ENCODE results near the gene RPL10A.

The RPL10A gene

GRCh38 chr6:35471836-35472345 lies 3.7 kb downstream of the RPL10A start:
- CTCF ChIA-PET: interaction anchor here (0.8 to 2.0 kb wide), 7 partner anchors 9 to 265 kb away, joined by 3 to 10 read pairs (median 5); partner anchors contain the start of gene ARMC12
- DNase-seq (ENCODE audit: low read depth, low spot score): no peak
- POLR2A ChIA-PET: interaction anchor here (0.9 to 2.8 kb wide), 8 partner anchors 9 to 213 kb away, joined by 3 to 22 read pairs (median 8); partner anchors contain the start of genes FANCE, TEAD3 and ZNF76
- no peak overlapping the region; the same call in 1 of the 2 replicates for H3K4me3 ChIP-seq (ENCODE audit: low read depth, low read length)
- TF ChIP-seq CTCF (IDR thresholded peaks at IDR 0.05; ENCODE audit: insufficient read depth, low read length, missing control alignments): no peak

- CTCF ChIA-PET: interaction anchor here (1.1 to 1.4 kb wide), 3 partner anchors 9 to 263 kb away, joined by 4 to 6 read pairs (median 6); partner anchors contain the start of gene ARMC12
- H3K4me3 ChIP-seq (ENCODE audit: low read depth, low read length): no peak overlapping the region
- TF ChIP-seq CTCF (IDR thresholded peaks at IDR 0.05; ENCODE audit: insufficient read depth, low read length, missing control alignments): no peak
- POLR2A ChIA-PET: interaction anchor here (0.7 to 2.8 kb wide), 9 partner anchors 8 to 24 kb away, joined by 3 to 13 read pairs (median 4); partner anchors contain the start of genes FANCE and TEAD3
- no peak for DNase-seq (ENCODE audit: low read depth, low spot score)
These were observed 5.1 kb downstream of the RPL10A start for GRCh38 chr6:35473075-35473849.

- no peak for DNase-seq (ENCODE audit: low read depth, low spot score)
- no peak overlapping the region for H3K4me3 ChIP-seq (ENCODE audit: low read depth, low read length)
- POLR2A ChIA-PET: interaction anchor here (0.7 to 1.3 kb wide), 5 partner anchors 13 to 23 kb away, joined by 3 to 6 read pairs (median 4); partner anchors contain the start of genes FANCE and TEAD3
- CTCF ChIA-PET: interaction anchor here (1.1 to 1.4 kb wide), 3 partner anchors 8 to 263 kb away, joined by 4 to 6 read pairs (median 6); partner anchors contain the start of gene ARMC12
- no peak for TF ChIP-seq CTCF (IDR thresholded peaks at IDR 0.05; ENCODE audit: insufficient read depth, low read length, missing control alignments)
These were observed 5.6 kb downstream of the RPL10A start for GRCh38 chr6:35473850-35474130.

- CTCF ChIA-PET: interaction anchor here (1.0 to 1.7 kb wide), 3 partner anchors 8 to 262 kb away, joined by 3 to 6 read pairs (median 4); no protein-coding TSS in a partner anchor
- DNase-seq (ENCODE audit: low read depth, low spot score): no peak
- POLR2A ChIA-PET: interaction anchor here (0.8 to 1.3 kb wide), 4 partner anchors 18 to 23 kb away, joined by 3 to 4 read pairs (median 4); partner anchors contain the start of genes FANCE and TEAD3
These were observed 6.1 kb downstream of the RPL10A start for GRCh38 chr6:35474131-35474941.

GRCh38 chr6:35474942-35475570 lies 6.9 kb downstream of the RPL10A start:
- DNase-seq (ENCODE audit: low read depth, low spot score): no peak
- ChIA-PET CTCF (interaction anchor here (1.0 to 1.7 kb wide), 2 partner anchors 14 to 261 kb away, joined by 3 to 4 read pairs; no protein-coding TSS in a partner anchor), POLR2A (interaction anchor here (0.7 kb wide), 2 partner anchors 15 to 23 kb away, joined by 3 read pairs; no protein-coding TSS in a partner anchor)
- TF ChIP-seq CTCF (IDR thresholded peaks at IDR 0.05; ENCODE audit: insufficient read depth, low read length, missing control alignments): no peak
- H3K4me3 ChIP-seq (ENCODE audit: low read depth, low read length): no peak overlapping the region

More at GRCh38 chr6:35474131-35474941, 6.1 kb downstream of the RPL10A start:
- no peak for TF ChIP-seq CTCF (IDR thresholded peaks at IDR 0.05; ENCODE audit: insufficient read depth, low read length, missing control alignments)
- H3K4me3 ChIP-seq (ENCODE audit: low read depth, low read length): no peak overlapping the region

Measured in AG04449 (cell line).